ENCODE results near the gene SHANK3. TPM values are rescaled to one million over a fixed set of nuclear protein-coding genes. Genes with fewer than 3 reads are reported as not detected.

Gene SHANK3
- total RNA-seq, 1 donor from 2014 or later = 223 TPM

DNA sequence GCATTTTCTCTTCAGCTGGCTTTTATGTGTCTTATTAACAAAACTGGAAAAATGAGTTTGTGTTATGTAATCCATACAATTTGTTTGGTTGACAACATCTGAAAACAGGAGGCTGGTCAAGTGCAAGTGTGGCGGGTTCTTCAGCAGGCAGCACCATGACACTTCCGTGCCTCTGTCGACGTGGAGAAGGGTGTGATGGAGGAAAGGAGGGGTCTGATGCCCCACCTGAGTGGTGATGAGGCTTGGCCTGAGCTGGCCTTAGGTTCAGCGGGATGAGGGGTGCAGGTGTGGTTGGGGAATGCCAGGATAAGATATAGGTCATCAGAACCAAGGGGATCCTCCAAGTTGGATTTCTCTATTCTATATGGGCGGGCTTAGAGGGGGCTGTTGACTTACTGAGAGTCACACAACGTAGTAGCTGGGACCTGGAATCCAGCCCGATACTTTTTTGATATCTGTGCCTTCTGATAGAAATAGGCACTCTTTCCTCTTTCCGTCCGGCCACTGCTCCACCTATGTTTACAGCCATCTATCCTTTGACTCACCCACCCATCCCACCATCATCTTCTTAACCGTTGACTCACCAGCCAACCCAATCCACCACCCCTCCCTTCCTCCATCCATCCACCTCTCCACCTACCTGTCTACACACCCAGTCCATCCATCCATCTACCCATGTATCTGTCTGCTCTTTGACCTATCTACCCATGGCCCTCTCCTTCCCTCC lies 29.0 kb downstream of the SHANK3 start:
- DNase-seq (ENCODE audit: low spot score) = no peak
- Mint-ChIP-seq H3K27ac (ENCODE audit: unreplicated experiment) (peak overlapping the region; percentile 77), H3K27me3 (ENCODE audit: unreplicated experiment) (peaks cover 69% of the 10 kb centered on the region), H3K4me1 (ENCODE audit: unreplicated experiment) (peaks cover 42% of the 10 kb centered on the region), H3K4me3 (ENCODE audit: unreplicated experiment) (peak overlapping the region; percentile 82), H3K36me3 (ENCODE audit: low read depth, unreplicated experiment) (peaks cover 68% of the 10 kb centered on the region), H3K9me3 (ENCODE audit: unreplicated experiment) (no peaks in the 10 kb centered on the region)
- TF ChIP-seq CTCF (IDR thresholded peaks at IDR 0.05; ENCODE audit: unreplicated experiment) = no peak

DNA sequence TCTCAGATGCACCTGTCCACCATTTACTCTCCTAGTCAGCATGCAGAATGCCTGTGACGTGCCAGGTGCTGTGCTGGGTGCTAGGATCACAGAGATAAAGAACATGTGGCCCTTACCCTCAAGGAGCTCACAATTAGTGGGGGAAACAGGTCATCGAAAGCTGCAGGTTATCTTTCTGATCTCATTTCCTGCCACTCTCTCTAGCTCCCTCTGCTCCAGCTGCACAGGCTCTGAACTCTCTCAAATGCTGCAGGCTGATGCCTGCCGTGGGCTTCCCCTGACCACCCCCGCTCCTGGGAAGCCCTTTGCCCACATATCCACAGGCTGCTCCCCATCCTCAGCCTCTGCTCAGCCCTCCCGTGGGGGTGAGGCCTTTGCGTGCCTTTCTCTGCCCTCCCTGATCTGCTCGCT lies 29.6 kb downstream of the SHANK3 start:
- Mint-ChIP-seq H3K4me3 (ENCODE audit: unreplicated experiment) (peak overlapping the region; percentile 82), H3K36me3 (ENCODE audit: low read depth, unreplicated experiment) (peaks cover 65% of the 10 kb centered on the region), H3K4me1 (ENCODE audit: unreplicated experiment) (peaks cover 42% of the 10 kb centered on the region), H3K9me3 (ENCODE audit: unreplicated experiment) (no peaks in the 10 kb centered on the region), H3K27ac (ENCODE audit: unreplicated experiment) (peak overlapping the region; percentile 77), H3K27me3 (ENCODE audit: unreplicated experiment) (peaks cover 70% of the 10 kb centered on the region)
- TF ChIP-seq CTCF (IDR thresholded peaks at IDR 0.05; ENCODE audit: unreplicated experiment) = no peak
- no peak for DNase-seq (ENCODE audit: low spot score)

- peak overlapping the region; percentile 74 for H3K4me3 Mint-ChIP-seq (ENCODE audit: unreplicated experiment)
Measured at GRCh38 chr22:50702821-50703725, 30.4 kb downstream of the SHANK3 start.

DNA sequence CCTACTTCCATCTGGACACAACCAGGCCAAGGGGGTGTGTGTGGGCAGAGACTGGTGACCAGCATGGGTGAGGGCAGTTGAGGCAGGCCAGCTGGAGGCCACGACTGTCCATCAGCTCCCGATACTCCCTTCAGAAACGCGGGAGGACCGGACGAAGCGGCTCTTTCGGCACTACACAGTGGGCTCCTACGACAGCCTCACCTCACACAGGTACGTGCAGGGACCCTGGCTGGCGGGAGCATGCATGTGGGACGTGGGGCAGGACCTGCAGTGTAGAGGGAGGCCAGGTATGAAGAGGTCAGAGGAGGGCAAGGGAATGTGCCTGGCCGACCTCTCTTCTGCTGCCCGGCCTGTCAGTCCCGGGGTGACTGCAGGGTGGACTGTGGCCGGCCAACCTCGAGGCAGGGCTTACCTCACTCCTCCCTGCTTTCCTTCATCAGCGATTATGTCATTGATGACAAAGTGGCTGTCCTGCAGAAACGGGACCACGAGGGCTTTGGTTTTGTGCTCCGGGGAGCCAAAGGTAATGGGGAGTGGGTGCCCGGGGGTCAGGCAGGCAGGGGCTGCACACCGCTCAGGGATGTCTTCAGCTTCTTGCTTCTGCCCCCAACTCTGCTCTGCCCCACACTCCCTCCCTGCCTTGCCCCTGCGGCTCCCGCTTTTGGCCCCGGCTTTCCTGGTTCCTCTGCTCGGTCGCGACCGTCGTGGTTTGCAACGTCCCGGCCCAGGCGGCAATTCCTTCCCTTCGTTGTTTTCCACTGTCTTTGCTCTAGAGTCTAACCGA lies 31.3 kb downstream of the SHANK3 start:
- Mint-ChIP-seq H3K4me3 (ENCODE audit: unreplicated experiment) (peak overlapping the region; percentile 74), H3K27ac (ENCODE audit: unreplicated experiment) (no peak overlapping the region), H3K4me1 (ENCODE audit: unreplicated experiment) (peaks cover 37% of the 10 kb centered on the region), H3K9me3 (ENCODE audit: unreplicated experiment) (no peaks in the 10 kb centered on the region), H3K36me3 (ENCODE audit: low read depth, unreplicated experiment) (peaks cover 71% of the 10 kb centered on the region), H3K27me3 (ENCODE audit: unreplicated experiment) (peaks cover 69% of the 10 kb centered on the region)
- DNase-seq (ENCODE audit: low spot score) = no peak
- no peak for TF ChIP-seq CTCF (IDR thresholded peaks at IDR 0.05; ENCODE audit: unreplicated experiment)

More at GRCh38 chr22:50702821-50703725, 30.4 kb downstream of the SHANK3 start:
- Mint-ChIP-seq H3K27me3 (ENCODE audit: unreplicated experiment) (peaks cover 69% of the 10 kb centered on the region), H3K36me3 (ENCODE audit: low read depth, unreplicated experiment) (peaks cover 68% of the 10 kb centered on the region), H3K9me3 (ENCODE audit: unreplicated experiment) (no peaks in the 10 kb centered on the region), H3K4me1 (ENCODE audit: unreplicated experiment) (peaks cover 40% of the 10 kb centered on the region), H3K27ac (ENCODE audit: unreplicated experiment) (peak overlapping the region; percentile 77)
- no peak for TF ChIP-seq CTCF (IDR thresholded peaks at IDR 0.05; ENCODE audit: unreplicated experiment)
- no peak for DNase-seq (ENCODE audit: low spot score)
